ENCODE results near the gene NELFA. TPM values are rescaled to one million over a fixed set of nuclear protein-coding genes. Genes with fewer than 3 reads are reported as not detected.

The NELFA gene
- total RNA-seq, 1 experiment from 2014 or later = 56.1 TPM

GRCh38 chr4:2040391-2041238, 31.8 kb upstream of the NELFA start:
- BruUV-seq (replicated peaks) = no TSS peak
- intact Hi-C loops (cut with micrococcal nuclease) = no loop called here
- Histone ChIP-seq H4K20me1 (ENCODE audit: insufficient read depth) (no peaks in the 10 kb centered on the region), H3K4me3 (replicated peaks in 1 of 2; ENCODE audit: low read depth in 1 of 2, low read length in 2 of 2) (peak overlapping the region; percentile 71 to 82), H3K9me3 (ENCODE audit: control insufficient read depth in 1 of 2, insufficient read depth in 1 of 2, low read depth in 1 of 2, low read length in 2 of 2) (no peaks in the 10 kb centered on the region; a peak in 1 of 4 replicates), H3K36me3 (ENCODE audit: control insufficient read depth in 1 of 2, insufficient read depth in 2 of 2, low read length in 2 of 2) (peaks cover 0 to 5% of the 10 kb centered on the region in 2 experiments; a peak in 2 of 4 replicates), H2AFZ (ENCODE audit: low read depth, low read length, poor library complexity, severe bottlenecking) (no peak overlapping the region), H3K4me2 (ENCODE audit: low read length) (peak overlapping the region; percentile 96), H3K79me2 (ENCODE audit: insufficient read depth, low read length) (peaks cover 7% of the 10 kb centered on the region; the same call in 1 of the 2 replicates), H3K27ac (ENCODE audit: low read depth, low read length) (no peak overlapping the region), H3K9ac (ENCODE audit: low read length) (peak overlapping the region; percentile 70; the same call in 1 of the 2 replicates), H3K9me2 (ENCODE audit: insufficient read depth) (no peaks in the 10 kb centered on the region), H3K27me3 (ENCODE audit: insufficient read depth, low read length) (no peaks in the 10 kb centered on the region), H3K4me1 (ENCODE audit: control insufficient read depth in 1 of 2, insufficient read depth in 2 of 2, low read length in 2 of 2) (peaks cover 3 to 23% of the 10 kb centered on the region in 2 experiments; a peak in 3 of 4 replicates)
- ChIA-PET RAD21 (ENCODE audit: low non-redundant PET in 1 of 2, low total read pairs in 2 of 2, uncharacterized antibody in 2 of 2, unreplicated experiment in 2 of 2) (interaction anchor here in 1 of 2 experiments (0.6 kb wide), 1 partner anchor 273 kb away, joined by 4 read pairs; no protein-coding TSS in a partner anchor), CTCF (no interaction called here), POLR2A (interaction anchor here (0.6 kb wide), 1 partner anchor 28 kb away, joined by 3 read pairs; no protein-coding TSS in a partner anchor)
- DNase-seq (ENCODE audit: low read depth, low spot score) = no peak
- no peak for ATAC-seq
- TF ChIP-seq ZBTB33 (IDR thresholded peaks at IDR 0.05; ENCODE audit: extremely low read depth, insufficient replicate concordance, low read length) (no peak), POLR2A (IDR thresholded peaks at IDR 0.05; ENCODE audit: borderline replicate concordance, extremely low read depth, insufficient read depth, insufficient read length) (no peak), EZH2 (IDR thresholded peaks at IDR 0.05) (no peak), FOSL1 (IDR thresholded peaks at IDR 0.05; ENCODE audit: low read depth) (no peak), POLR2AphosphoS5 (IDR thresholded peaks at IDR 0.05; ENCODE audit: low read depth, low read length) (no peak), EZH2phosphoT487 (IDR thresholded peaks at IDR 0.05; ENCODE audit: borderline replicate concordance) (no peak), RAD21 (IDR thresholded peaks at IDR 0.05; ENCODE audit: low read depth) (no peak), ELF1 (IDR thresholded peaks at IDR 0.05; ENCODE audit: borderline replicate concordance, low read depth) (no peak), ZNF274 (IDR thresholded peaks at IDR 0.05; ENCODE audit: low read depth, low read length) (no peak)

Data from HCT116 (cell line).